T-cell (primary cell): Measurements from ENCODE around the gene NEK11. TPM values are rescaled to one million over a fixed set of nuclear protein-coding genes. Genes with fewer than 3 reads are reported as not detected.
"Not testable (repeated sequence)": the region's sequence is repeated elsewhere in the genome, so short reads cannot be mapped to it uniquely, and the experiment has no call there.

Experiments used
- ATAC-seq, 4 experiments: fragments of 200-7000 bp in 3 of 4; fragments of 150-1000 bp in 1 of 4; cut with Tn5 transposase; replicated peaks in 1 of 4; 1 replicate in 3 of 4; 2 replicates in 1 of 4; pipeline ENCODE4 v1.10.0; 2021; ENCODE audit warnings: moderate library complexity in 3 of 4, mild to moderate bottlenecking in 2 of 4, moderate number of reproducible peaks in 1 of 4
- CTCF ChIA-PET, 2 donors: fragments of 300-600 bp; sonication (Branson Sonifier 250); formaldehyde crosslinking; loops; one replicate each; lab custom pipeline; 2022; ENCODE audit warnings: antibody characterized with exemption in 2 of 2; lab: Charles Lee
- POLR2A ChIA-PET, 2 donors: fragments of 300-600 bp; sonication (Branson Sonifier 250); formaldehyde crosslinking; loops; one replicate each; lab custom pipeline; 2022; ENCODE audit warnings: antibody characterized with exemption in 2 of 2; lab: Charles Lee
- DNase-seq, 35 experiments: peaks; one replicate each; pipeline versions ENCODE4 v3.0.0 to v3.0.0-alpha.2; 2013 to 2023
- H3K27ac ChIP-seq: one replicate; pipeline ENCODE4 v1.5.1; 2013; ENCODE audit warnings: low read length
- H3K27me3 ChIP-seq, 2 experiments: replicated peaks in 1 of 2; 1 replicate in 1 of 2; 2 replicates in 1 of 2; pipeline versions ENCODE4 v1.6.1 to v1.7.0; 2013; ENCODE audit warnings: low read length in 1 of 2, mixed read lengths in 1 of 2; ENCODE audit not compliant: control insufficient read depth in 2 of 2, insufficient read depth in 2 of 2; ENCODE audit errors: extremely low read depth in 1 of 2
- H3K36me3 ChIP-seq, 2 donors: 1 replicate in 1 of 2; 2 replicates in 1 of 2; pipeline versions ENCODE4 v1.6.1 to v1.7.0; 2013; ENCODE audit warnings: low read length in 1 of 2; ENCODE audit not compliant: control insufficient read depth in 2 of 2, insufficient read depth in 1 of 2; ENCODE audit errors: extremely low read depth in 1 of 2
- H3K4me1 ChIP-seq, 2 experiments: 1 replicate in 1 of 2; 2 replicates in 1 of 2; pipeline versions ENCODE4 v1.6.1 to v1.7.0; 2013; ENCODE audit warnings: low read length in 2 of 2, mixed read lengths in 1 of 2; ENCODE audit not compliant: insufficient read depth in 2 of 2, control insufficient read depth in 1 of 2; ENCODE audit errors: extremely low read depth in 1 of 2
- H3K4me3 ChIP-seq, 2 donors: 1 replicate in 1 of 2; 2 replicates in 1 of 2; pipeline versions ENCODE4 v1.5.1 to v1.7.0; 2013; ENCODE audit warnings: mild to moderate bottlenecking in 2 of 2, low read length in 1 of 2, moderate library complexity in 1 of 2; ENCODE audit not compliant: control insufficient read depth in 1 of 2; ENCODE audit errors: extremely low read depth in 1 of 2
- H3K9me3 ChIP-seq: 2 replicates; pipeline ENCODE4 v1.7.0; 2013
- H3K27ac Mint-ChIP-seq, 2 donors: one replicate each; pipeline ENCODE4 v1.8.0; 2020 to 2021; ENCODE audit warnings: mild to moderate bottlenecking in 2 of 2, mixed read lengths in 2 of 2
- H3K27me3 Mint-ChIP-seq, 2 donors: one replicate each; pipeline ENCODE4 v1.8.0; 2021 to 2022; ENCODE audit warnings: mixed read lengths in 2 of 2
- H3K36me3 Mint-ChIP-seq: one replicate; pipeline ENCODE4 v1.8.0; 2021; ENCODE audit warnings: mixed read lengths
- H3K4me1 Mint-ChIP-seq, 3 donors: one replicate each; pipeline ENCODE4 v1.8.0; 2020 to 2022; ENCODE audit warnings: mixed read lengths in 3 of 3, mild to moderate bottlenecking in 1 of 3
- H3K4me3 Mint-ChIP-seq, 3 donors: one replicate each; pipeline ENCODE4 v1.8.0; 2020 to 2022; ENCODE audit warnings: mild to moderate bottlenecking in 3 of 3, mixed read lengths in 3 of 3, moderate library complexity in 3 of 3
- H3K9me3 Mint-ChIP-seq, 3 donors: one replicate each; pipeline ENCODE4 v1.8.0; 2020 to 2022; ENCODE audit warnings: mixed read lengths in 3 of 3
- WGBS: methylation state at CpG from one replicate; pipeline ENCODE4 v1.1.5; 2013; ENCODE audit warnings: missing lambda C conversion rate; ENCODE audit not compliant: insufficient coverage; 5-methylcytosine and 5-hydroxymethylcytosine counted together
- total RNA-seq, 35 experiments: library from RNA in 6 of 35; stranded (reverse) in 6 of 35; fragments of 120-200 nt in 1 of 35; gene quantifications; one replicate each; pipeline versions ENCODE4 v1.2.1 to v1.2.4 and lab custom pipeline; 2013 to 2026

NEK11 gene
- total RNA-seq, 5 donors from 2014 or later (not counting 1 experiment from before 2014, with no cell fraction given), result 3.8 to 6.5 (median 4.5) TPM

DNA sequence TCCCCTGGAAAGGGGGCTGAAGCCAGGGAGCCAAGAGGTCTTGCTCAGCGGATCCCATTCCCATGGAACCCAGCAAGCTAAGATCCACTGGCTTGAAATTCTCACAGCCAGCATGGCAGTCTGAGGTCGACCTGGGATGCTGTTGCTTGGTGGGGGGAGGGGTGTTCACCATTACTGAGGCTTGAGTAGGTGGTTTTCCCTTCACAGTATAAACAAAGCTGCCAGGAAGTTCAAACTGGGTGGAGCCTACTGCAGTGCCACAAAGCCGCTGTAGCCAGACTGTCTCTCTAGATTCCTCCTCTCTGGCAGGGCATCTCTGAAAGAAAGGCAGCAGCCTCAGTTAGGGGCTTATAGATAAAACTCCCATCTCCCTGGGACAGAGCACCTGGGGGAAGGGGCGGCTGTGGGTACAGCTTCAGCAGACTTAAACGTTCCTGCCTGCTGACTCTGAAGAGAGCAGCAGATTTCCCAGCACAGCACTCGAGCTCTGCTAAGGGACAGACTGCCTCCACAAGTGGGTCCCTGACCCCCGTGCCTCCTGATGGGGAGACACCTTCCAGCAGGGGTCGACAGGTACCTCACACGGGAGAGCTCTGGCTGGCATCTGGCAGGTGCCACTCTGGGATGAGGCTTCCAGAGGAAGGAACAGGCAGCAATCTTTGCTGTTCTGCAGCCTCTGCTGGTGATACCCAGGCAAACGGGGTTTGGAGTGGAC lies 15.8 kb downstream of the NEK11 start:
- not testable (repeated sequence) for H3K36me3 ChIP-seq, H3K27me3 ChIP-seq, H3K27me3 Mint-ChIP-seq, H3K9me3 ChIP-seq
- Histone ChIP-seq H3K4me3 (peak overlapping the region in 1 of 2 donors; percentile 15), H3K27ac (peak overlapping the region; percentile 43), H3K4me1 (peaks cover 2 to 17% of the 10 kb centered on the region in 2 experiments)
- ATAC-seq, result peak; percentile 78 to 99 (median 92)
- peaks cover 11 to 42% (median 31%) of the 10 kb centered on the region in 3 donors for H3K9me3 Mint-ChIP-seq
- H3K4me3 Mint-ChIP-seq, result peak overlapping the region in 1 of 3 donors; percentile 59
- CTCF ChIA-PET, result interaction anchor here (0.6 to 2.2 kb wide), 3 partner anchors 9 to 288 kb away, joined by 3 to 12 read pairs (median 9); no protein-coding TSS in a partner anchor
- WGBS, result 50% methylated on average over 6 of the region's 10 CpGs
- peak overlapping the region; percentile 89 for H3K27ac Mint-ChIP-seq
- peak; percentile 7 to 68 (median 43) for DNase-seq
- H3K36me3 Mint-ChIP-seq, result peaks cover 48% of the 10 kb centered on the region
- H3K4me1 Mint-ChIP-seq, result peaks cover 32 to 36% (median 34%) of the 10 kb centered on the region in 3 donors
- POLR2A ChIA-PET, result interaction anchor here (0.7 to 1.5 kb wide), 2 partner anchors 18 to 338 kb away, joined by 3 read pairs; no protein-coding TSS in a partner anchor

DNA sequence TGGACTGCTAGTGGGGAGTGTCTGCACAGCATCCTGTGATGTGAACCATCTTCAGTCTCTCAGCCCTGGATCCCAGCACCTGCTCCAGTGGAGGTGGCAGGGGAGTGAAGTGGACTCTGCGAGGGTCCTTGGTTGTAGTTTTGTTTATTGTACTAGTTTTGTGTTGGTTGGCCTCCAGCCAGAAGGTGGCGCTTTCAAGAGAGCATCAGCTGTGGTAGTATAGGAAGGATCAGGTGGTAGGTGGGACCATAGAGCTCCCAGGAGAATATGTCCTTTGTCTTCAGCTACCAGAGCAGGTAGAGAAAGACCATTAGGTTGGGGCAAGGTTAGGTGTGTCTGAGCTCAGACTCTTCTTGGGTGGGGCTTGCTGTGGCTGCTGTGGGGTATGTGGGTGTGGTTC lies 20.9 kb downstream of the NEK11 start:
- DNase-seq, result no peak
- Histone ChIP-seq H3K27ac (no peak overlapping the region), H3K36me3 (no peaks in the 10 kb centered on the region), H3K9me3 (peaks cover 3% of the 10 kb centered on the region), H3K4me3 (no peak overlapping the region), H3K4me1 (peaks cover 1 to 10% of the 10 kb centered on the region in 2 experiments), H3K27me3 (no peaks in the 10 kb centered on the region)
- Mint-ChIP-seq H3K36me3 (peaks cover 43% of the 10 kb centered on the region), H3K27me3 (no peaks in the 10 kb centered on the region), H3K9me3 (peaks cover 11 to 39% (median 25%) of the 10 kb centered on the region in 3 donors), H3K27ac (peak overlapping the region in 1 of 2 donors; percentile 48), H3K4me1 (peaks cover 17 to 24% (median 20%) of the 10 kb centered on the region in 3 donors), H3K4me3 (no peak overlapping the region)
- POLR2A ChIA-PET, result no interaction called here
- no peak for ATAC-seq
- CTCF ChIA-PET, result no interaction called here
- WGBS, result 100% methylated on average over 2 of the region's 2 CpGs

DNA sequence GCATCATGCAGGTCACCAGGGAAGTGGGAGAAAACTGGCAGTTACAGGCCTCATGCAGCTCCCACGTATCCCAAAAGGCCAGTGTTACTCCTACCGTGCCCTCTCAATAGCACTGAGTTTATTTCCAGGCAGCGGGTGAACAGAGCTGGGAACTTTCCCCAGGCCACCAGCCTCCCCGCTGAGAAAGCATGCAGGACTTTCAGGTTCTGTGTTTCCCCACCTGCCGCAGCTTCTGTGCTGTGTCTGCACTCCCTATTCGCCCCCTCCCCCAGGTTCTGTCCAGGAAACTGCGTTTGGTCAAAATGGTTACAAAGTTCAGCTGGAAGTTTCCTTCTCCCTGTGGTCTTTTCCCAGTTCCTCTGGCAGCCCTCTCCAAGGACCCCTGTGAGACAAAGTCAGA lies 21.4 kb downstream of the NEK11 start:
- Mint-ChIP-seq H3K4me1 (peaks cover 13 to 19% (median 15%) of the 10 kb centered on the region in 3 donors), H3K36me3 (peaks cover 40% of the 10 kb centered on the region), H3K4me3 (no peak overlapping the region), H3K27me3 (no peaks in the 10 kb centered on the region), H3K27ac (no peak overlapping the region), H3K9me3 (peaks cover 11 to 39% (median 25%) of the 10 kb centered on the region in 3 donors)
- H3K27me3 ChIP-seq, result no peaks in the 10 kb centered on the region
- no peak for ATAC-seq
- WGBS, result 88% methylated on average over 7 of the region's 7 CpGs
- no peaks in the 10 kb centered on the region for H3K36me3 ChIP-seq
- peaks cover 0 to 7% of the 10 kb centered on the region in 2 experiments for H3K4me1 ChIP-seq
- H3K9me3 ChIP-seq, result peaks cover 3% of the 10 kb centered on the region
- CTCF ChIA-PET, result no interaction called here
- no peak overlapping the region for H3K27ac ChIP-seq
- H3K4me3 ChIP-seq, result no peak overlapping the region
- no peak for DNase-seq
- POLR2A ChIA-PET, result no interaction called here

DNA sequence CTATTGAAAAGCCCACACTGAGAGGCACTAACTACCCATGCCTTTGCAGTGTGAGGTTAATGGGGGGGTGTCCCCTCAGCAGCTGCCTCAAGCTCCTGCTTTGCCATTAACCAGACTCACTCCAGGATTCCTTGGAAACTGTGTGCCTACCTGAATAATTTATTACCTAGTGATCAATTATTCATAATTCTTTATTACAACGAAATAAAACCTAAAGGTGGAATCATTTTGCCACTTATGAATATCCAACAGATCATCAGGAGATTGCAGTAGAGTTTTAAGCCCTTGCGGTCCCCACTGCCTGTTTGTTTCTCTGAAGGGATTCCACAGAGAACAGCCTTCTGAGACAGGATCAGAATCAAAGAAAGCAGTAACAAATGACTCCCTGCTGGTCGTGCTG lies 23.3 kb downstream of the NEK11 start:
- Mint-ChIP-seq H3K27ac (no peak overlapping the region), H3K9me3 (peaks cover 0 to 22% (median 7%) of the 10 kb centered on the region in 3 donors), H3K27me3 (no peaks in the 10 kb centered on the region), H3K4me1 (peaks cover 7 to 13% (median 8%) of the 10 kb centered on the region in 3 donors), H3K36me3 (peaks cover 23% of the 10 kb centered on the region), H3K4me3 (no peak overlapping the region)
- no peak for DNase-seq
- ChIA-PET CTCF (no interaction called here), POLR2A (no interaction called here)
- Histone ChIP-seq H3K9me3 (peaks cover 1% of the 10 kb centered on the region), H3K36me3 (no peaks in the 10 kb centered on the region), H3K27me3 (no peaks in the 10 kb centered on the region), H3K27ac (no peak overlapping the region), H3K4me1 (peaks cover 0 to 7% of the 10 kb centered on the region in 2 experiments), H3K4me3 (no peak overlapping the region)
- ATAC-seq, result no peak
- WGBS, result 100% methylated on average over 1 of the region's 3 CpGs

DNA sequence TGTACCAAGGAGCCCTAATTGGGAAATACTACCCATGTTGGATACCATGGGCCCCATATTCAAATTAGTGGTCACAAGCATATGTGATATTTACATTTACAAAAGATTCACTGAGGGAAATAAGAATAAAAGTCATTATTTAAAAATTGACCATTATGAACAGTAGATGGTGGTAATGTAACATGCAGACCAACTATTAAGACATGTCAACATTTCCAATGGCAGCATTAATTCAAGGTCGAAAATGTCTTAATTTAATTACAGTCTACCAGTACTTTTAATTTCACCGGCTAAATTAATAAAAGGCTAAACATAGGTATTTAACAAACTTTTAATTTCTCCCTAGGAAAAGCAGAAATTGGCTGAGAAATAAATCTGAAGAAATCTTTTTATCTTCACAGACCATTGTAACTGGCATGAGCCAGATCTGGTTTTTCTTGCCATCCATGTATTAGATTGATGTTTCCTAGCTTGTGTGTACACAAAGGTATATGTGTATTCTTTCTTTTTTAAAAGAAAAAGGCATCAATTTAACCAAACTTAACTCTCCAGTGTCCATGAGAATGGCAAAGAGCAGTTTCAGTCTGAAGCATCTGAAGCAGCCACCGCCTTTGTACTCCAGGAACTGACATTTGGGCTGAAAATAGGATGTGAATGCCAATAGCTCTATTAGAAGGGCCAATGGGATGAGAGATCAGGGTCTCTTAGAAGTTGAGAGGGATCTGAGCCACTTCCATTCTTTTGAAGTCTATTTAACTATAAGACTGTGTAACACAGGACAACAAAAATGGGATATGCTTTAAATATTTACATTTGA lies 26.6 kb downstream of the NEK11 start:
- ChIA-PET POLR2A (interaction anchor here in 1 of 2 donors (0.7 kb wide), 1 partner anchor 52 kb away, joined by 3 read pairs; no protein-coding TSS in a partner anchor), CTCF (no interaction called here)
- H3K27me3 Mint-ChIP-seq, result no peaks in the 10 kb centered on the region
- no peaks in the 10 kb centered on the region for H3K9me3 Mint-ChIP-seq
- 100% methylated on average over 1 of the region's 3 CpGs for WGBS
- H3K4me3 Mint-ChIP-seq, result no peak overlapping the region
- H3K27me3 ChIP-seq, result no peaks in the 10 kb centered on the region
- peaks cover 0 to 3% (median 0%) of the 10 kb centered on the region in 3 donors for H3K4me1 Mint-ChIP-seq
- H3K4me3 ChIP-seq, result no peak overlapping the region
- H3K27ac ChIP-seq, result no peak overlapping the region
- H3K4me1 ChIP-seq, result no peaks in the 10 kb centered on the region
- ATAC-seq (no peak), DNase-seq (peak in 1 of 35 experiments; percentile 5)
- no peaks in the 10 kb centered on the region for H3K36me3 ChIP-seq
- peaks cover 5% of the 10 kb centered on the region for H3K36me3 Mint-ChIP-seq
- H3K9me3 ChIP-seq, result no peaks in the 10 kb centered on the region
- no peak overlapping the region for H3K27ac Mint-ChIP-seq

DNA sequence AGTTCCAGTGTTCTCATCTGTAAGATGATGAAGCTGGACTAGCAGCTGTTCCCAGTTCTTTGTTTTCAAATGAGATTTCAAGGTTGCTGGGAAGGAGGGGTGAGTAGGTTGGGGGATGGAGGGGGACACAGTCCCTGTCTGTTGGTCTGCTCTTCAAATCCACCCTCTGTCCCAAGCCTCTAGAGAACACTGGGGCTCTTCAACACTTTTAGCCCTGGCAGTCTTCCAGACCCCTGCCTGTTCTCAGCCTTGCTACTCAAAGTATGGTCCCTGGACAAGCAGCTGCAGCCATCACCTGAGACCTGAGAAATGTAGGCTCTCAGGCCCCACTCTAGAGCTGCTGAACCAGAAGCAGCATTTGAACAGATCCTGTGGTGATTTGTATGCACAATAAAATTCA lies 41.3 kb downstream of the NEK11 start:
- H3K36me3 ChIP-seq, result no peaks in the 10 kb centered on the region
- no peak overlapping the region for H3K4me3 Mint-ChIP-seq
- H3K4me1 ChIP-seq, result no peaks in the 10 kb centered on the region
- ATAC-seq (no peak), DNase-seq (no peak)
- H3K27me3 Mint-ChIP-seq, result no peaks in the 10 kb centered on the region
- ChIA-PET POLR2A (interaction anchor here in 1 of 2 donors (0.5 kb wide), 1 partner anchor 1444 kb away, joined by 3 read pairs; no protein-coding TSS in a partner anchor), CTCF (no interaction called here)
- H3K9me3 Mint-ChIP-seq, result no peaks in the 10 kb centered on the region
- H3K9me3 ChIP-seq, result no peaks in the 10 kb centered on the region
- H3K4me1 Mint-ChIP-seq, result peaks cover 0 to 6% (median 3%) of the 10 kb centered on the region in 3 donors
- no peak overlapping the region for H3K27ac Mint-ChIP-seq
- no peak overlapping the region for H3K27ac ChIP-seq
- H3K4me3 ChIP-seq, result no peak overlapping the region
- H3K27me3 ChIP-seq, result no peaks in the 10 kb centered on the region
- H3K36me3 Mint-ChIP-seq, result peaks cover 6% of the 10 kb centered on the region
